HT1080 (cell line): Measurements from ENCODE around the gene DNMT3L. TPM values are rescaled to one million over a fixed set of nuclear protein-coding genes. Genes with fewer than 3 reads are reported as not detected.
"Not testable (repeated sequence)": the region's sequence is repeated elsewhere in the genome, so short reads cannot be mapped to it uniquely, and the experiment has no call there.

Source experiments
- DNase-seq: peaks from one replicate; pipeline ENCODE4 v3.0.0-alpha.2; 2015; ENCODE audit warnings: low read depth
- total RNA-seq: library from RNA; depleted of rRNA; stranded (reverse); fragments of >200 nt; shearing (Covaris generic); gene quantifications from 2 replicates; pipeline ENCODE4 v1.2.3, GENCODE V29; 2014

Gene DNMT3L
- total RNA-seq, 1 experiment from 2014 or later, result not detected

DNA sequence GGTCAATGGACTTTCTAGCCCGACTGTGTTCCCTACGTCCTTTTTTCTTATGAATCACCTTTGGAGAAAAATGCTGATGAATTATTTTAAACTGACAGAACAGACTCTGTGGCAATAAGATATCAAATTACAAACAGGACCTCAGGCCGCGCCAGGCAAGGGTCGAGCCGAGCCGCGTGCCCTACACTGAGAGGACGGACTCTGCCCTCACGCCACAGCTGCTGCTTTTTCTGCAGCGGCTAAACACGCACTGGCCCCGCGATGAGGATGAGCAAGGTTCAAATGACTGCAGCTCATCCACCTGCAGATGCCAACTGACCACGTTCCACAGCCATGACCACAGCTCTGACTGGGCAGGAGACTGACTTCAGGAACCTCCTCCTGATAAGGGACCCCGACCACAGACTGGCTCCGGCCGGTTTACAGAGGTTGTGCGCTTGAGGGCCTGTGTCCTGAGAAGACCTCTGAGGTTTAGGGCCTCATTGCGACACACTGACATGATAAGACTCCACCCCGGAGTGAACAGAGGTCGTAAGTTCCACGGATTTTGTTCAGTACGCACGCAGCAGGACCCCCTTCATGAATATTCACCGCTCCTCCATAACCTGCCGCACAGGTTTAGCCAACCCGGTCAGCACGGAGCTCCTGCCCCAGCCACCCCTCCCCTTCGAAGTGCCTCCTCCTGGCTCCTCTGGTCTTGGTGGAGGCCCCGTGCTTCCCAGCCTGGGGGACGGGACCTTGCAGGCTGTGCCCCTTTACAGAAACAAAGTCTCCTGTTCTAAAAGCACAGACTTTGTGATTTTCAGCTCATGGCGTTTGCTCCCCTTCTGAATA, 12.3 kb downstream of the DNMT3L start:
- DNase-seq, result not testable (repeated sequence)

DNA sequence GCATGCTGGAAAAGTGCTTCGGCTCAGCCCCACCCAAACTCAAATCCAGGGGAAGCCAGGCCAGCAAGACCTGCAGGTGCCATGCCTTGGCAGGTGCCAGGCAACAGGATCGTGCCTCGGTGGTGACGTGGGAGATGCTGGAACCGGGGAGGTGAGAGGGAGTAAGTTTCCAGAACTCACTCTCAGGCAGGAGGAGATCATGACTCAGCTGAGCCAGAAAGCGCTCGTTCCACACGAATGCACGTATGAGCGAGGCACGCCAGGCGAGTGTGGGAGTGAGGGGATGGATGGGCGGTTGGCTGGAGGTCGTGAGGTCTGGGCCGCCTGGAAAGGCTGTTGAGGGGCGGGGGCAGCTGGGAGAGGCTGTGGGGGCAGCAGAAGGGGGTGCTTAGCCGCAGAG, 13.8 kb downstream of the DNMT3L start:
- DNase-seq, result not testable (repeated sequence)

DNA sequence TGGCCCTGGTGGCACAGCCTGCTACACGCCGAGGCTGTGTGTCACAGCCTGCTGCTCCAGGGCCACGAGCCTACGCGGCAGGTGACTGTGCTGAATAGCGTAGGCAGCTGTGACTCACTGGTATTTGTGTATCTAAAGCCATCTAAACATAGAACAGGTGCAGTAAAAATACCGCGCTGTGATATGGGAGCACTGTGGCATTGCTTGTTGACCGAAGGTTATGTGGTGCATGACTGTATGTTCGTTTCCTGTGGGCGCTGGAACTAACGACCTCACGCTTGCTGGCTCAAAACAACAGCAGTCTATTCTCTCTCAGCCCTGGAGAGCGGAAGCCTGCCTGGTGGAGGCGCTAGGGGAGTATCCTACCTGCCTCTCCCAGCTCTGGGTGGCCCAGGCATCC, 17.7 kb downstream of the DNMT3L start:
- not testable (repeated sequence) for DNase-seq

- DNase-seq, result not testable (repeated sequence)
Observed at GRCh38 chr21:44241281-44241680, 20.4 kb downstream of the DNMT3L start.

DNA sequence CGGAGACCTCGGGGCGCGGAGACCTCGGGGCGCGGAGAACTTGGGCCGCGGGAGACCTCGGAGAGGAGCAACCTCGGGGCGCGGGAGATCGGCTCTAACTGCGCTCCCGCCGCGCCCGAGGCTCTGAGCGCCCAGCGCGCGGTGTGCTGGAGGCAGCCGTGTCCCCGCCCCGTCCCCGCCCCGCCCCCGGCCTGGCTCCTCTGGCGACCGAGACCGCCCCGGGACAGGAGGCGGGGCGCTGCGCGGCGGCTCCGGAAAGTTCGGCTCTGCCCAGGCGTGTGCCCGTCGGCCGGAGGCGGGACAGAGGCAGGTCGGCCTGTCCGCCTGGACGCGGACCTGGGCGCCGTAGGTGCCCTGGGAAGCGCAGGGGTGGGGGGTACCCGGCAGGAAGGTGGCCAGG, 20.9 kb downstream of the DNMT3L start, which contains the start of gene ICOSLG:
ICOSLG (minus strand) TSS at position 102 of the 400 bp plus-strand sequence. CDS start 126 bp downstream, outside the sequence.
- DNase-seq, result not testable (repeated sequence)

DNA sequence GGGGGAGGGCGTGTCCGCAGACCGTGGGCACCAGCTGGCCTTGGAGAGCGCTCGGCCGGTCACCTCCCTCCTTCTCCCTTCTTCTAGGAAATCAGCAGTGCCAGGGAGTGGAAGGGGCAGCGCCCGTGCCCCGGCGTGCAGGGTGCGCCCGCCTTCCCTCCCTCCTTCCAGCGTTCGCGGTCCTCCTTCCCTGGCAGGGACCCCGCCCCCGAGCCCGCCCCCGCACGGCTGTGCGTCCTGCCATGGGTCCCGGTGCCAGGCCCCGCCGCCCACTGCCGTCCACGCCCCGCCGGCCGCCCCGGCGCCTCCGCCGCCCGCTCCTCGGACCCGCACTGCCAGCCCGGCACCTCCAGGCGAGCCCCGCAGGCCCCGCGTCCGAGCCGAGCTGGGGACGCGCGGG, 21.3 kb downstream of the DNMT3L start:
- DNase-seq, result not testable (repeated sequence)

GRCh38 chr21:44229561-44229960, 32.1 kb downstream of the DNMT3L start:
- DNase-seq, result not testable (repeated sequence)

DNA sequence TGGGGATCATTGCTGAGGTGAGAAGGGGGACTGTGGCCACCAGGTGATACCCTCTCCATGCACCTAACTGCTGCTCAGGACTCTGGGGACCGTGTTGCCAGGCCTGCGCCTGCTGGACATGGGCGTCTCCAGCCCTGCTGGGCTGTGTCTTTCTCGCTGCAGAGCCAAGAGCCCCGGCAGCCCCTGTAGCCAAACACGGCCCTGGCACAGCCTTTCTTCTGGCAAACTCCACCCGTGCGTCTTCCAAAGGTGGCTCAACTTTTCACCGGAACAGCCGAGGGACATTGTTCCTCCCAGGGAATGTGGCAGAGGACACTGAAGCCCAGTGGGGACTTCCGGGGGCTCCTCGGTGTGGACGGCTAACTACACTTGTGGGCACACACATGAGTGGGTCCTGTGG, 33.6 kb downstream of the DNMT3L start:
- not testable (repeated sequence) for DNase-seq

- DNase-seq, result not testable (repeated sequence)
Observed at GRCh38 chr21:44227614-44228013, 34.1 kb downstream of the DNMT3L start.

GRCh38 chr21:44225605-44226004, 36.1 kb downstream of the DNMT3L start:
- DNase-seq, result not testable (repeated sequence)

DNA sequence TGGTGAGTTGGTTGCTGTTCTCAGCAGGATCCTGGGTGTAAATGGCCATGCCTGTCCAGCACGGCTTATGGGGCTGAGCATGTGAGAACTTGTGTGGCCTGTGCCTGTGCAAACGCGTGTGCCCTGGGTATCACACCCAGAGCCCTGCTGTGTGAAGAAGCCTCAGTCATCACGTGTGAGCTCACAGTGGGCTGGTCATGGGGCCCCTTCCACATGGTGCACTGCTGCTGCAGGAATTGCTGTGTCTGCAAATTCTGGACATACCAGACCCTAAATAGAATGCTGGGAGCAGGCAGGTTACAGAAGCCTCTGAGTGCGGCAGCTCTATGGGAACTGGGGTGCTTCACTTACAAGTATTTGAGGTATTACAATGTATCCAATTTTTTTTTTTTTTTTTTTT, 38.4 kb downstream of the DNMT3L start:
- not testable (repeated sequence) for DNase-seq

GRCh38 chr21:44220674-44221073, 41.0 kb downstream of the DNMT3L start:
- DNase-seq, result not testable (repeated sequence)

DNA sequence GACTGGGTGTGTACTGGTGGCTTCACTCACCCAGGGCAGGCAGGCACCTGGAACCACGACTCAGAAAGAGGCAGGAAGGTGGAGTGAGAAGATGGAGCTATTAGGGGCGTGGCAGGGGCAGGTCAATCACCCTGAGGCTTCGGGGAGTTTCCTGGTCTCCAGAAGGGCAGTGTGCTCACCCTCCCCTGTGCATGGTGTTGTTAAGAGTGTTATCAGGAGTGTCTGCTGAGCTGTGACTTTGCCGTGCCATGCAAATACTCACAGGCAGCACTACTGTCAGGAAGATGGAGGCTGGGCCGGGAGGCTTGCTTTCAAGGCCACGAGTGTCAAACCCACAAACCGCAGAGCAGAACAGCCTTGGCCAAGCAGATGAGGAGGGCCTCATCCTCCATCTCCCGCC, 43.2 kb downstream of the DNMT3L start:
- not testable (repeated sequence) for DNase-seq

DNA sequence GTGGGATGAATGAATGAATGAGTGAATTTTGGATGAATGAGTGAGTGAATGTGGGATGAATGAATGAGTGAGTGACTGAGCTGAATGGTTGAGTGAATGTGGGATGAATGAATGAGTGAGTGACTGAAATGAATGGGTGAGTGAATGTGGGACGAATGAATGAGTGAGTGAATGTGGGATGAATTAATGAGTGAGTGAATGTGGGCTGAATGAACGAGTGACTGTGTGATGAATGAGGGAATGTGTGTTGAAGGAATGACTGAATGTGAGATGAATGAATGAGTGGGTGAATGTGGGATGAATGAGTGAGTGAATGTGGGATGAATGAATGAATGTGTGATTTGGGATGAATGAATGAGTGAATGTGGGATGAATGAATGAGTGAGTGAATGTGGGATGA, 49.7 kb downstream of the DNMT3L start:
- DNase-seq, result not testable (repeated sequence)

- DNase-seq, result not testable (repeated sequence)
Observed at GRCh38 chr21:44211574-44211973, 50.1 kb downstream of the DNMT3L start.

DNA sequence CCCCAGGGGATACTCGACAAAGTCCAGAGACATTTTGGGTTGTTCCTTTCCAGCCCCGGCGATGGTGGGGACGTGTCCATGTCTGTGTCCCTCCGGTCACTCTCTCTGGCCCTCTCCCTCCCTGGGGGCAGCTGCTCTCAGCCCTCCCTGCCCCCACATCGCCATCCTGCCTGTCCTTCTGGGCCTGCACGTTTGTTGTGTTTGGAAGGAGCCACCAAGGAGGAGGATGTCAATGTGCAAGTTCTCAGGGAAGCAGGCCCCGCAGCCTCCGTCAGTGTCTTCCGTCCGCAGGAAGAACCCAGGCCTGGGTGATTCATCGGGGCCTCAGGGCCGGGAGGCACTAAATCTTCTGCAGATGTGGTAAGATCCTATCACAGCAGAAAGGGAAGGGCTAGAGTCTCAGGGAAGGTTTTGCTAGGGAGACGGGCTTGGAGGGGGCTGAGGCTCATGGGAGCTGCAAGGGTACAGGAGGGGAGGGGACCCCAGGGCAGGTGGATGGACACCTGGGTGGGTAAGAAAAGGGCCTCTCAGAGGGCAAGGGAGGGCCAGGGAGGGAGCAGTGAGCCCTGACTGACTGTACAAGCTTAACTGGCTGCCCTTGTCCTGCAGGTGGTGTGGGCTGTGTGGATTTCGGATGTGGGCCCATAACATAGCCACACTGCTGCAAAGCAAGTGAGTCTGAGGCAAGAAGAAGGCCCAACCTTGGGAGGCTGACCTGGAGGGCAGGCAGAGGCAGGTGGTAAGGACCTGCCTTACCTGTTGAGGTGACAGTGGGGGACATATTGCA, 53.6 kb downstream of the DNMT3L start:
- DNase-seq, result not testable (repeated sequence)

DNA sequence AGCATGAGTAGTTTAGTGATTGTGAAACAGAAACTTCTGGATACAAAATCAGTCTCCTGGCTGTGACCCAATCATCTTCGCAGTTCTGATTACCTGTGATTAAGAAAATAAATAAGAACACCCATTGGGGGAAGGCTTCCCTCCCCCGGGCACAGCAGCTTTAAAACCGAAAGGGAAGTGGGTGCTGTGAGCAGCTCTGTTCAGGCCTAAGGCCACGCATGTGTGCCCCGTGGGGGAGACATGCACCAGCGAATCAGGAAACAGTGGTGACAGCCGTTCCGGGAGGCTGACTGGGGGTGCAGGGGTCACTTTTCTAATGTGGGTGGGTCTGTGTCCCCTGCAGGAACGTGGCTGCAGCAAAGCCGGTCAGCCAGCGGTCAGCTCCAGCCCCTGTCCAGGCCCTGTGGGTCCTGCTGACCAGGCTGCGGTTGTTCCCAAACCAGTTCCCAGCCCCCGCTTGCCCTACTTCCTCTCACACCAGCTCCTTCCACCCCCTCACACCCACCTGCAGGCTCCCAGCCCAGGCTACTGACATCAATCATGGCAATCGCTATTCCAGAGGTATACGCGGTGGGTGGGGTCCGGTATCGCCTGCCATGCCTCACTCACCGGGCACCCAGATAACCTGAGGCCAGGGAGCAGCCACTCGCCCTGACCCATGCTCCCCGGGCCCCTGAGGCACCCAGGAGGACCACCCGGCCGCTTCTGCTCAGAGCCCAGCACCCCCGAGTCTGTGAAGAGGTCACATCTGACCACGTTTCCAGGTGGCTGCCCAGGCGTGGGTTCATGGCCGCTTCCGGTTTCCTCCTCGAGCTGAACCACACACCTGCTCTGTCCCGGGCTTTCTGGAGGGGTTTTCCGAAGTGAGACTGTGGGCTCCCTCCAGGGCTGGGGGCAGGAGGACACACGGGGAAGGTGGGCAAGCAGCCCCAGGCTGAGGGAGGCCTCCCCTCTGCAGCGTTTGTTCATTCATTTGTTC, 54.7 kb downstream of the DNMT3L start:
- DNase-seq, result not testable (repeated sequence)

- DNase-seq, result not testable (repeated sequence)
Observed at GRCh38 chr21:44206187-44206586, 55.5 kb downstream of the DNMT3L start.

GRCh38 chr21:44202590-44203299, 59.0 kb downstream of the DNMT3L start:
- not testable (repeated sequence) for DNase-seq

DNA sequence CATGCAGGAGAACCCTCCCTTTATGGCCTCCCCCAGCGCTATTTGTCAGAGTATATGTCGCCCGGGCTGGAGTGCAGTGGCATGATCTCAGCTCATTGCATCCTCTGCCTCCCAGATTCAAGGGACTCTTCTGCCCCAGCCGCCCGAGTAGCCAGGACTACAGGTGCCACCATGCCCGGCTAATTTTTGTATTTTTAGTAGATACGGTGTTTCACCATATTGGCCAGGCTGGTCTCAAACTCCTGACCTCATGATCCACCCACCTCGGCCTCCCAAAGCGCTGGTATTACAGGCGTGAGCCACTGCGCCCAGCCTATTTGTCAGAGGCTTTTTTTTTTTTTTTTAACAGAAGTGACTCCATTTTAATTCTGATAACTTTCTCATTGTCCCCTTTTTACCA, 61.7 kb downstream of the DNMT3L start:
- DNase-seq, result peak; percentile 0
